K562 (cell line): ENCODE data around the gene NRN1L. TPM values are rescaled to one million over a fixed set of nuclear protein-coding genes. Genes with fewer than 3 reads are reported as not detected.

ENCODE experiments used
- ATAC-seq: fragments of 200-7000 bp; cut with Tn5 transposase; 3 replicates; pipeline ENCODE4 v1.9.1; 2020; ENCODE audit warnings: moderate library complexity
- BruUV-seq: library from RNA; stranded (reverse); fragments of 400-500 nt; replicated peaks from 2 replicates; lab custom pipeline; 2021; lab: Mats Ljungman, UMichigan
- CTCF ChIA-PET: fragments of 300-600 bp; formaldehyde crosslinking; extraction: SDS; loops from one replicate; lab custom pipeline; 2021; ENCODE audit warnings: low intra/inter-chr PET ratio; lab: Yijun Ruan, JAX
- POLR2A ChIA-PET: fragments of 300-600, 350-650 bp; sonication (Branson Sonifier 250); formaldehyde crosslinking; extraction: SDS; loops from one replicate; lab custom pipeline; 2021; ENCODE audit warnings: antibody characterized with exemption, inconsistent platforms; lab: Yijun Ruan, JAX
- DNase-seq, 4 experiments: peaks; one replicate each; pipeline versions ENCODE4 v3.0.0 to v3.0.0-alpha.2; 2011 to 2018; ENCODE audit warnings: low spot score in 3 of 4, mixed read lengths in 3 of 4; ENCODE audit errors: extremely low read depth in 1 of 4
- FAIRE-seq: peaks from 2 replicates; lab custom pipeline; 2011; peaks lifted over from hg19 to GRCh38; lab: Jason Lieb, UNC
- H2AFZ ChIP-seq: 2 replicates; pipeline ENCODE4 v1.6.0; 2011; ENCODE audit warnings: low read depth, low read length, control low read depth, inconsistent platforms
- H3K27ac ChIP-seq: fragments of 200-600 bp; 3 replicates; pipeline ENCODE4 v1.8.0; 2011; ENCODE audit warnings: low read depth, mild to moderate bottlenecking, control low read depth, inconsistent platforms, low read length, moderate library complexity, mixed read lengths; ENCODE audit errors: extremely low read depth
- H3K27me3 ChIP-seq, 2 experiments: fragments of 300-600 bp in 1 of 2; 2 replicates in 1 of 2; 3 replicates in 1 of 2; pipeline versions ENCODE4 v1.6.0 to v1.8.0; 2011; ENCODE audit warnings: inconsistent platforms in 2 of 2, low read length in 2 of 2, mild to moderate bottlenecking in 1 of 2, mixed read lengths in 1 of 2, moderate library complexity in 1 of 2; ENCODE audit not compliant: control insufficient read depth in 2 of 2, insufficient read depth in 2 of 2
- H3K36me3 ChIP-seq: fragments of 300-600 bp; 3 replicates; pipeline ENCODE4 v1.8.0; 2011; ENCODE audit warnings: mild to moderate bottlenecking, low read length, inconsistent platforms; ENCODE audit not compliant: control insufficient read depth, insufficient read depth
- H3K4me1 ChIP-seq, 2 experiments: fragments of 200-600 bp in 1 of 2; replicated peaks in 1 of 2; 2 replicates in 1 of 2; 3 replicates in 1 of 2; pipeline versions ENCODE4 v1.5.1 to v1.8.0; 2011; ENCODE audit warnings: inconsistent platforms in 2 of 2, low read length in 2 of 2, mild to moderate bottlenecking in 1 of 2, mixed read lengths in 1 of 2, moderate library complexity in 1 of 2; ENCODE audit not compliant: control insufficient read depth in 2 of 2, insufficient read depth in 2 of 2
- H3K4me2 ChIP-seq: 2 replicates; pipeline ENCODE4 v1.6.1; 2011; ENCODE audit warnings: low read length, control low read depth, inconsistent platforms, mixed read lengths; ENCODE audit not compliant: insufficient read depth
- H3K4me3 ChIP-seq: fragments of 200-600 bp; sonication (generic), shearing (Covaris generic); 2 replicates; pipeline ENCODE4 v1.5.1; 2016; ENCODE audit warnings: control low read depth, inconsistent platforms
- H3K79me2 ChIP-seq: fragments of 200-600 bp; 3 replicates; pipeline ENCODE4 v1.8.0; 2011; ENCODE audit warnings: low read length, inconsistent platforms; ENCODE audit not compliant: control insufficient read depth, insufficient read depth
- H3K9ac ChIP-seq, 2 experiments: 2 replicates each; pipeline versions ENCODE4 v1.6.0 to v1.6.1; 2011; ENCODE audit warnings: low read depth in 2 of 2, low read length in 2 of 2, control low read depth in 1 of 2, inconsistent platforms in 1 of 2, mild to moderate bottlenecking in 1 of 2, mixed read lengths in 1 of 2; ENCODE audit not compliant: insufficient read depth in 1 of 2
- H3K9me1 ChIP-seq: one replicate; pipeline ENCODE4 v1.6.0; 2011; ENCODE audit warnings: inconsistent platforms, mild to moderate bottlenecking, low read length, moderate library complexity; ENCODE audit not compliant: control insufficient read depth, insufficient read depth
- H3K9me3 ChIP-seq: replicated peaks from 2 replicates; pipeline ENCODE4 v1.5.1; 2011; ENCODE audit warnings: low read depth, low read length, inconsistent platforms; ENCODE audit not compliant: control insufficient read depth, insufficient read depth
- H4K20me1 ChIP-seq: replicated peaks from 2 replicates; pipeline ENCODE4 v1.6.1; 2011; ENCODE audit warnings: low read length, inconsistent platforms, mixed read lengths; ENCODE audit not compliant: control insufficient read depth, insufficient read depth
- MECOM ChIP-seq: fragments of 250-450 bp; sonication (Bioruptor Pico); IDR thresholded peaks from 2 replicates; pipeline ENCODE4 v1.8.0; 2022; ENCODE audit warnings: inconsistent platforms
- NELFE ChIP-seq: IDR thresholded peaks from 2 replicates; pipeline ENCODE4 v1.6.1; 2011; ENCODE audit warnings: mild to moderate bottlenecking; ENCODE audit not compliant: insufficient read depth, insufficient read length
- SMAD2 ChIP-seq: fragments of 150-350 bp; IDR thresholded peaks from 2 replicates; pipeline ENCODE4 v1.6.1; 2014; ENCODE audit warnings: low read depth, mild to moderate bottlenecking, low read length
- SRF ChIP-seq, 2 experiments: fragments of 250-450, 450-650 bp in 1 of 2; sonication (Bioruptor Pico) in 1 of 2; sonication (generic) in 1 of 2; formaldehyde crosslinking; IDR thresholded peaks; 2 replicates each; pipeline versions ENCODE4 v1.5.0 to v1.5.1; 2020 to 2022; ENCODE audit warnings: mild to moderate bottlenecking in 1 of 2, missing genetic modification reagents in 1 of 2
- WHSC1 ChIP-seq: IDR thresholded peaks from one replicate; pipeline ENCODE4 v1.6.1; 2012; ENCODE audit warnings: low read length, control low read depth, inconsistent platforms
- WGBS: fragments of 100-300 bp; shearing (Covaris generic); methylation state at CpG from one replicate; pipeline ENCODE4 v1.1.6; 2016; ENCODE audit warnings: low coverage, mixed read lengths; ENCODE audit not compliant: insufficient coverage; ENCODE audit errors: missing lambda C conversion rate; 5-methylcytosine and 5-hydroxymethylcytosine counted together
- in situ Hi-C: fragments of 300-500 bp; cut with MboI; formaldehyde crosslinking; loops from 4 replicates; pipeline ENCODE4 v1.15.0; 2018; ENCODE audit warnings: inconsistent platforms, mixed read lengths
- intact Hi-C: fragments of 100-400 bp; cut with micrococcal nuclease; formaldehyde crosslinking; loops from 2 replicates; pipeline ENCODE4 v1.14.2; 2022
- polyA plus RNA-seq, 8 experiments: library from polyadenylated mRNA; depleted of rRNA in 4 of 8; stranded (reverse) in 5 of 8; unstranded in 3 of 8; fragments of >200 nt; fragmentation: Nextera tagmentation in 2 of 8; fragmentation: Illumina TruSeq in 1 of 8; extraction: Ambion mirVana in 2 of 8; extraction: Trizol in 1 of 8; gene quantifications; 2 replicates each; pipeline versions ENCODE4 v1.2.1 to v1.2.3, GENCODE V29; 2011 to 2014; ENCODE audit warnings: inconsistent platforms in 1 of 8, missing spikeins in 1 of 8
- total RNA-seq, 7 experiments: library from RNA; depleted of rRNA in 6 of 7; stranded (reverse); fragments of >200 nt in 6 of 7; fragmentation: Illumina TruSeq in 2 of 7; extraction: Trizol in 2 of 7; gene quantifications; 2 replicates each; pipeline versions ENCODE4 v1.2.1 to v1.2.3, GENCODE V29; 2011 to 2021; ENCODE audit warnings: low replicate concordance in 1 of 7
- TF ChIP-seq, protein P1 (sequence below), 2 experiments: fragments of 450-650 bp in 1 of 2; IDR thresholded peaks; 2 replicates each; pipeline ENCODE4 v1.6.1; 2011 to 2017; ENCODE audit warnings: low read depth in 2 of 2, antibody characterized with exemption in 1 of 2, borderline replicate concordance in 1 of 2, low read length in 1 of 2, mild to moderate bottlenecking in 1 of 2, mixed read lengths in 1 of 2; ENCODE audit not compliant: control insufficient read depth in 1 of 2
- TF ChIP-seq, protein P2 (sequence below): fragments of 450-650 bp; IDR thresholded peaks from 2 replicates; pipeline ENCODE4 v1.6.1; 2016; ENCODE audit warnings: missing biosample characterization, missing genetic modification characterization
- TF ChIP-seq, protein P3 (sequence below): fragments of 450-650 bp; IDR thresholded peaks from 2 replicates; pipeline ENCODE4 v1.6.1; 2017; ENCODE audit warnings: mild to moderate bottlenecking, moderate library complexity
- TF ChIP-seq, protein P4 (sequence below): fragments of 250-450 bp; sonication (Bioruptor Pico); IDR thresholded peaks from 2 replicates; pipeline ENCODE4 v1.4.0; 2020; ENCODE audit warnings: mild to moderate bottlenecking
- TF ChIP-seq, protein P5 (sequence below), 3 experiments: IDR thresholded peaks in 2 of 3; conservative IDR thresholded peaks in 1 of 3; 2 replicates each; pipeline ENCODE4 v1.5.1; 2011 to 2012; ENCODE audit warnings: low read length in 3 of 3, mild to moderate bottlenecking in 3 of 3, control low read depth in 2 of 3, improper control_type of control experiment in 1 of 3, inconsistent platforms in 1 of 3, low read depth in 1 of 3, mixed read lengths in 1 of 3, moderate library complexity in 1 of 3; ENCODE audit not compliant: insufficient read depth in 2 of 3

NRN1L gene
- total and polyA plus RNA-seq, 9 of the 15 experiments (the other 6 are each of a cell fraction or from before 2014, with no cell fraction given): 0.22 to 0.86 (median 0.61) TPM; not detected in 5

DNA sequence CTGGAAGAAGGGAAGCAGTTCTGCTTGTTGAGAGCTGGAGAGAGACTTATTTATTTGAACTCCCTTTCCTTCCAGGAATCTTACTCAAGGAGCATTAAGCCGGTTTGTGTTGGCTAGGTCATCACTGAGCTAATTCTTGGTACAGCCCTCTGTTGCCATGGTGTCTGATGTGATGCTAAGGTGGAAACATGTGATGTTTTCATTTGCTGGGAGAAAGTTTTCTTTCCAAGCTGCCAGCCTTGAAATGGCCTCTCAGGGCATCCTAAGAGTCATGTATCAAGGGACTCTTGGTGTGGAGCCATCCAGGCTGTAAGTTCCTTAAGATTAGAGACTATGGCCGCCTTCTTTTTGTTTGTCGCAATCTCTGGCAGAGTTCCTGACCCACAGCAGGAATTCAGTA, 12.5 kb downstream of the NRN1L start (continued):
- no peak for TF ChIP-seq NELFE
- TF ChIP-seq, protein P1, sequence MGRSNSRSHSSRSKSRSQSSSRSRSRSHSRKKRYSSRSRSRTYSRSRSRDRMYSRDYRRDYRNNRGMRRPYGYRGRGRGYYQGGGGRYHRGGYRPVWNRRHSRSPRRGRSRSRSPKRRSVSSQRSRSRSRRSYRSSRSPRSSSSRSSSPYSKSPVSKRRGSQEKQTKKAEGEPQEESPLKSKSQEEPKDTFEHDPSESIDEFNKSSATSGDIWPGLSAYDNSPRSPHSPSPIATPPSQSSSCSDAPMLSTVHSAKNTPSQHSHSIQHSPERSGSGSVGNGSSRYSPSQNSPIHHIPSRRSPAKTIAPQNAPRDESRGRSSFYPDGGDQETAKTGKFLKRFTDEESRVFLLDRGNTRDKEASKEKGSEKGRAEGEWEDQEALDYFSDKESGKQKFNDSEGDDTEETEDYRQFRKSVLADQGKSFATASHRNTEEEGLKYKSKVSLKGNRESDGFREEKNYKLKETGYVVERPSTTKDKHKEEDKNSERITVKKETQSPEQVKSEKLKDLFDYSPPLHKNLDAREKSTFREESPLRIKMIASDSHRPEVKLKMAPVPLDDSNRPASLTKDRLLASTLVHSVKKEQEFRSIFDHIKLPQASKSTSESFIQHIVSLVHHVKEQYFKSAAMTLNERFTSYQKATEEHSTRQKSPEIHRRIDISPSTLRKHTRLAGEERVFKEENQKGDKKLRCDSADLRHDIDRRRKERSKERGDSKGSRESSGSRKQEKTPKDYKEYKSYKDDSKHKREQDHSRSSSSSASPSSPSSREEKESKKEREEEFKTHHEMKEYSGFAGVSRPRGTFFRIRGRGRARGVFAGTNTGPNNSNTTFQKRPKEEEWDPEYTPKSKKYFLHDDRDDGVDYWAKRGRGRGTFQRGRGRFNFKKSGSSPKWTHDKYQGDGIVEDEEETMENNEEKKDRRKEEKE (IDR thresholded peaks at IDR 0.05; ENCODE audit: borderline replicate concordance in 1 of 2, control insufficient read depth in 1 of 2, low read depth in 2 of 2, low read length in 1 of 2): no peak
- TF ChIP-seq WHSC1: no peak

DNA sequence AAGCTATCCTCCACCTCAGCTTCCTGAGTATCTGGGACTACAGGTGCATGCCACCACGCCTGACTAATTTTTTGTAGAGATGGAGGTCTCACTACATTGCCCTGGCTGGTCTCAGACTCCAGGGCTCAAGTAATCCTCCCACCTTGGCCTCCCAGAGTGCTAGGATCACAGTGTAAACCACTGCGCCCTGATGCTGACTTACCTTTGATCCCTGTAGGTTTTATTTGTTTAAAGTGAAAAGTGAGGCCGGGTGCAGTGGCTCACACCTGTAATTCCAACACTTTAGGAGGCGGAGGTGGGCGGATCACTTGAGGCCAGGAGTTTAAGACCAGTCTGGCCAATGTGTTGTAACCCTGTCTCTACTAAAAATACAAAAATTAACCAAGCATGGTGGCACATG, 17.0 kb downstream of the NRN1L start:
- peaks cover 9% of the 10 kb centered on the region; the same call in 1 of the 2 replicates for H4K20me1 ChIP-seq
- H3K4me3 ChIP-seq: no peak overlapping the region
- H3K4me1 ChIP-seq: no peaks in the 10 kb centered on the region; a peak in 1 of 5 replicates
- H3K27me3 ChIP-seq: no peaks in the 10 kb centered on the region
- ATAC-seq (no peak), DNase-seq (no peak), FAIRE-seq (no peak)
- H3K9ac ChIP-seq: no peak overlapping the region
- in situ Hi-C loops (no loop called here), intact Hi-C loops (no loop called here)
- H3K27ac ChIP-seq: no peak overlapping the region
- CTCF ChIA-PET: no interaction called here
- H3K9me3 ChIP-seq: no peaks in the 10 kb centered on the region
- POLR2A ChIA-PET: interaction anchor here (0.7 to 0.8 kb wide), 3 partner anchors 13 to 30 kb away, joined by 3 to 4 read pairs (median 3); no protein-coding TSS in a partner anchor
- H3K4me2 ChIP-seq: no peak overlapping the region
- H3K79me2 ChIP-seq: peaks cover 27% of the 10 kb centered on the region
- no peaks in the 10 kb centered on the region for H3K9me1 ChIP-seq
- H3K36me3 ChIP-seq: peaks cover 10% of the 10 kb centered on the region; the same call in 2 of the 3 replicates
- 88% methylated on average over 5 of the region's 5 CpGs for WGBS
- H2AFZ ChIP-seq: no peak overlapping the region
- BruUV-seq: no TSS peak
- no peak for TF ChIP-seq SRF (CRISPR knock-in tag; IDR thresholded peaks at IDR 0.05)
- no peak for TF ChIP-seq MECOM (CRISPR knock-in tag)
- TF ChIP-seq, protein P2, sequence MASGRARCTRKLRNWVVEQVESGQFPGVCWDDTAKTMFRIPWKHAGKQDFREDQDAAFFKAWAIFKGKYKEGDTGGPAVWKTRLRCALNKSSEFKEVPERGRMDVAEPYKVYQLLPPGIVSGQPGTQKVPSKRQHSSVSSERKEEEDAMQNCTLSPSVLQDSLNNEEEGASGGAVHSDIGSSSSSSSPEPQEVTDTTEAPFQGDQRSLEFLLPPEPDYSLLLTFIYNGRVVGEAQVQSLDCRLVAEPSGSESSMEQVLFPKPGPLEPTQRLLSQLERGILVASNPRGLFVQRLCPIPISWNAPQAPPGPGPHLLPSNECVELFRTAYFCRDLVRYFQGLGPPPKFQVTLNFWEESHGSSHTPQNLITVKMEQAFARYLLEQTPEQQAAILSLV (tag): no peak
- TF ChIP-seq, protein P3, sequence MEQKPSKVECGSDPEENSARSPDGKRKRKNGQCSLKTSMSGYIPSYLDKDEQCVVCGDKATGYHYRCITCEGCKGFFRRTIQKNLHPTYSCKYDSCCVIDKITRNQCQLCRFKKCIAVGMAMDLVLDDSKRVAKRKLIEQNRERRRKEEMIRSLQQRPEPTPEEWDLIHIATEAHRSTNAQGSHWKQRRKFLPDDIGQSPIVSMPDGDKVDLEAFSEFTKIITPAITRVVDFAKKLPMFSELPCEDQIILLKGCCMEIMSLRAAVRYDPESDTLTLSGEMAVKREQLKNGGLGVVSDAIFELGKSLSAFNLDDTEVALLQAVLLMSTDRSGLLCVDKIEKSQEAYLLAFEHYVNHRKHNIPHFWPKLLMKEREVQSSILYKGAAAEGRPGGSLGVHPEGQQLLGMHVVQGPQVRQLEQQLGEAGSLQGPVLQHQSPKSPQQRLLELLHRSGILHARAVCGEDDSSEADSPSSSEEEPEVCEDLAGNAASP: no peak
- TF ChIP-seq, protein P4, sequence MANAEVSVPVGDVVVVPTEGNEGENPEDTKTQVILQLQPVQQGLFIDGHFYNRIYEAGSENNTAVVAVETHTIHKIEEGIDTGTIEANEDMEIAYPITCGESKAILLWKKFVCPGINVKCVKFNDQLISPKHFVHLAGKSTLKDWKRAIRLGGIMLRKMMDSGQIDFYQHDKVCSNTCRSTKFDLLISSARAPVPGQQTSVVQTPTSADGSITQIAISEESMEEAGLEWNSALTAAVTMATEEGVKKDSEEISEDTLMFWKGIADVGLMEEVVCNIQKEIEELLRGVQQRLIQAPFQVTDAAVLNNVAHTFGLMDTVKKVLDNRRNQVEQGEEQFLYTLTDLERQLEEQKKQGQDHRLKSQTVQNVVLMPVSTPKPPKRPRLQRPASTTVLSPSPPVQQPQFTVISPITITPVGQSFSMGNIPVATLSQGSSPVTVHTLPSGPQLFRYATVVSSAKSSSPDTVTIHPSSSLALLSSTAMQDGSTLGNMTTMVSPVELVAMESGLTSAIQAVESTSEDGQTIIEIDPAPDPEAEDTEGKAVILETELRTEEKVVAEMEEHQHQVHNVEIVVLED (CRISPR knock-in tag): no peak
- no peak for TF ChIP-seq SMAD2
- TF ChIP-seq, protein P5, sequence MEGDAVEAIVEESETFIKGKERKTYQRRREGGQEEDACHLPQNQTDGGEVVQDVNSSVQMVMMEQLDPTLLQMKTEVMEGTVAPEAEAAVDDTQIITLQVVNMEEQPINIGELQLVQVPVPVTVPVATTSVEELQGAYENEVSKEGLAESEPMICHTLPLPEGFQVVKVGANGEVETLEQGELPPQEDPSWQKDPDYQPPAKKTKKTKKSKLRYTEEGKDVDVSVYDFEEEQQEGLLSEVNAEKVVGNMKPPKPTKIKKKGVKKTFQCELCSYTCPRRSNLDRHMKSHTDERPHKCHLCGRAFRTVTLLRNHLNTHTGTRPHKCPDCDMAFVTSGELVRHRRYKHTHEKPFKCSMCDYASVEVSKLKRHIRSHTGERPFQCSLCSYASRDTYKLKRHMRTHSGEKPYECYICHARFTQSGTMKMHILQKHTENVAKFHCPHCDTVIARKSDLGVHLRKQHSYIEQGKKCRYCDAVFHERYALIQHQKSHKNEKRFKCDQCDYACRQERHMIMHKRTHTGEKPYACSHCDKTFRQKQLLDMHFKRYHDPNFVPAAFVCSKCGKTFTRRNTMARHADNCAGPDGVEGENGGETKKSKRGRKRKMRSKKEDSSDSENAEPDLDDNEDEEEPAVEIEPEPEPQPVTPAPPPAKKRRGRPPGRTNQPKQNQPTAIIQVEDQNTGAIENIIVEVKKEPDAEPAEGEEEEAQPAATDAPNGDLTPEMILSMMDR (IDR thresholded peaks at IDR 0.05 in 2 of 3, conservative IDR thresholded peaks at IDR 0.05 in 1 of 3; ENCODE audit: insufficient read depth in 2 of 3, low read depth in 1 of 3, low read length in 3 of 3): no peak
